Measurements from ENCODE around the gene FHOD3.

GRCh38 chr18:36298126-36298741, 721 bp downstream of the FHOD3 start:
- TF ChIP-seq, protein P1, sequence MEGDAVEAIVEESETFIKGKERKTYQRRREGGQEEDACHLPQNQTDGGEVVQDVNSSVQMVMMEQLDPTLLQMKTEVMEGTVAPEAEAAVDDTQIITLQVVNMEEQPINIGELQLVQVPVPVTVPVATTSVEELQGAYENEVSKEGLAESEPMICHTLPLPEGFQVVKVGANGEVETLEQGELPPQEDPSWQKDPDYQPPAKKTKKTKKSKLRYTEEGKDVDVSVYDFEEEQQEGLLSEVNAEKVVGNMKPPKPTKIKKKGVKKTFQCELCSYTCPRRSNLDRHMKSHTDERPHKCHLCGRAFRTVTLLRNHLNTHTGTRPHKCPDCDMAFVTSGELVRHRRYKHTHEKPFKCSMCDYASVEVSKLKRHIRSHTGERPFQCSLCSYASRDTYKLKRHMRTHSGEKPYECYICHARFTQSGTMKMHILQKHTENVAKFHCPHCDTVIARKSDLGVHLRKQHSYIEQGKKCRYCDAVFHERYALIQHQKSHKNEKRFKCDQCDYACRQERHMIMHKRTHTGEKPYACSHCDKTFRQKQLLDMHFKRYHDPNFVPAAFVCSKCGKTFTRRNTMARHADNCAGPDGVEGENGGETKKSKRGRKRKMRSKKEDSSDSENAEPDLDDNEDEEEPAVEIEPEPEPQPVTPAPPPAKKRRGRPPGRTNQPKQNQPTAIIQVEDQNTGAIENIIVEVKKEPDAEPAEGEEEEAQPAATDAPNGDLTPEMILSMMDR (IDR thresholded peaks at IDR 0.05), result no peak
- no peak for TF ChIP-seq POLR2A (IDR thresholded peaks at IDR 0.05; ENCODE audit: low read depth)

Data from esophagus muscularis mucosa (tissue), 3 donors.